Astrocyte (in vitro differentiated cells and primary cell): ENCODE results near the gene TBATA. TPM values are rescaled to one million over a fixed set of nuclear protein-coding genes. Genes with fewer than 3 reads are reported as not detected.

Experiments
- DNase-seq: peaks from one replicate; pipeline ENCODE4 v3.0.0-alpha.2; 2010; ENCODE audit warnings: low read depth
- FAIRE-seq: peaks from 2 replicates; lab custom pipeline; 2011; peaks lifted over from hg19 to GRCh38; lab: Jason Lieb, UNC
- H2AFZ ChIP-seq: 2 replicates; pipeline ENCODE4 v1.6.0; 2012; ENCODE audit warnings: low read depth, low read length, inconsistent platforms
- H3K27ac ChIP-seq: 2 replicates; pipeline ENCODE4 v1.5.1; 2011; ENCODE audit warnings: low read depth, low read length, inconsistent platforms
- H3K27me3 ChIP-seq: 2 replicates; pipeline ENCODE4 v1.6.0; 2011; ENCODE audit warnings: low read length, inconsistent platforms; ENCODE audit not compliant: insufficient read depth
- H3K36me3 ChIP-seq: 2 replicates; pipeline ENCODE4 v1.5.1; 2011; ENCODE audit warnings: low read length, inconsistent platforms; ENCODE audit not compliant: insufficient read depth
- H3K4me1 ChIP-seq: 2 replicates; pipeline ENCODE4 v1.5.1; 2011; ENCODE audit warnings: low read length, inconsistent platforms; ENCODE audit not compliant: insufficient read depth
- H3K4me2 ChIP-seq: 2 replicates; pipeline ENCODE4 v1.6.0; 2012; ENCODE audit warnings: low read length, inconsistent platforms
- H3K4me3 ChIP-seq: 2 replicates; pipeline ENCODE4 v1.5.1; 2011; ENCODE audit warnings: low read depth, mild to moderate bottlenecking, low read length, inconsistent platforms; ENCODE audit not compliant: insufficient read depth
- H3K79me2 ChIP-seq: 2 replicates; pipeline ENCODE4 v1.6.0; 2012; ENCODE audit warnings: mild to moderate bottlenecking, low read length, inconsistent platforms; ENCODE audit not compliant: insufficient read depth
- H3K9ac ChIP-seq: 2 replicates; pipeline ENCODE4 v1.6.0; 2012; ENCODE audit warnings: mild to moderate bottlenecking, low read length, inconsistent platforms
- H3K9me3 ChIP-seq: 2 replicates; pipeline ENCODE4 v1.5.1; 2012; ENCODE audit warnings: low read depth, mild to moderate bottlenecking, low read length, inconsistent platforms; ENCODE audit not compliant: insufficient read depth
- H4K20me1 ChIP-seq: 2 replicates; pipeline ENCODE4 v1.6.0; 2012; ENCODE audit warnings: low read length, inconsistent platforms; ENCODE audit not compliant: insufficient read depth
- H3K27ac Mint-ChIP-seq: one replicate; pipeline ENCODE4 v1.8.0; 2021; ENCODE audit warnings: mild to moderate bottlenecking, mixed read lengths; ENCODE audit not compliant: unreplicated experiment
- H3K27me3 Mint-ChIP-seq: one replicate; pipeline ENCODE4 v1.8.0; 2021; ENCODE audit warnings: low read depth, mixed read lengths; ENCODE audit not compliant: unreplicated experiment
- H3K36me3 Mint-ChIP-seq: one replicate; pipeline ENCODE4 v1.8.0; 2021; ENCODE audit warnings: low read depth, mixed read lengths; ENCODE audit not compliant: unreplicated experiment
- H3K4me1 Mint-ChIP-seq: one replicate; pipeline ENCODE4 v1.8.0; 2021; ENCODE audit warnings: low read depth, mixed read lengths; ENCODE audit not compliant: unreplicated experiment
- H3K4me3 Mint-ChIP-seq: one replicate; pipeline ENCODE4 v1.8.0; 2021; ENCODE audit warnings: mild to moderate bottlenecking, moderate library complexity, mixed read lengths; ENCODE audit not compliant: unreplicated experiment
- H3K9me3 Mint-ChIP-seq: one replicate; pipeline ENCODE4 v1.8.0; 2021; ENCODE audit warnings: mild to moderate bottlenecking, mixed read lengths; ENCODE audit not compliant: unreplicated experiment
- EZH2 ChIP-seq: IDR thresholded peaks from 2 replicates; pipeline ENCODE4 v1.6.1; 2012; ENCODE audit warnings: mild to moderate bottlenecking, low read length, inconsistent platforms; ENCODE audit not compliant: insufficient read depth
- total RNA-seq: library from RNA; stranded (reverse); gene quantifications from 2 replicates; pipeline ENCODE4 v1.2.1, GENCODE V29; 2021
- TF ChIP-seq, protein P1 (sequence below): IDR thresholded peaks from 2 replicates; pipeline ENCODE4 v1.5.1; 2011; ENCODE audit warnings: low read depth, mild to moderate bottlenecking, inconsistent platforms, low read length, moderate library complexity; ENCODE audit not compliant: insufficient read depth

Gene TBATA
- total RNA-seq, 1 donor from 2014 or later, result not detected

DNA sequence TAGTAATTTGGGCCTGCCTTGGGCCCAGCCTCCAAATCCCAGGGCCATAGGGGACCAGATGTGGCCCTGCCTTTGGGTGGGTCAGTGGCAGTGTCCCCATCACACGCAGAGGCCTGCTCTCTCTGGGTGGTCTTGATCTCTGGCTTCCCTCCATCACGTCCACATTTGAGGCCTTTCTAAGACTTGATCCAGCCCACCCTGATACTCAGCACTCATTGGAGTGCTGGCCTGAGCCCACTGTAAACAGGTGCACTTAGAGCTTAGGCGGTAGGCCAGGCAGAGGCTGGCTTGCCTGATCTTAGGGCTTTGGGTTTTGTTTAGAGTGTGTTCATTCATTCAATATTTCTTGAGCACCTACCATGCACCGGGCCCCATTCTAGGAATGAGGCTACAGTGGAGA is 52.6 kb downstream of the TBATA start:
- Mint-ChIP-seq H3K36me3 (peaks cover 44% of the 10 kb centered on the region), H3K27me3 (peaks cover 18% of the 10 kb centered on the region), H3K4me1 (no peaks in the 10 kb centered on the region), H3K9me3 (no peaks in the 10 kb centered on the region), H3K4me3 (no peak overlapping the region), H3K27ac (no peak overlapping the region)
- H3K4me3 ChIP-seq, result no peak overlapping the region
- H2AFZ ChIP-seq, result no peak overlapping the region
- peaks cover 25% of the 10 kb centered on the region for H4K20me1 ChIP-seq
- no peak for FAIRE-seq
- no peak for DNase-seq
- no peaks in the 10 kb centered on the region for H3K4me1 ChIP-seq
- no peaks in the 10 kb centered on the region for H3K9me3 ChIP-seq
- peaks cover 4% of the 10 kb centered on the region for H3K27me3 ChIP-seq
- peaks cover 2% of the 10 kb centered on the region for H3K36me3 ChIP-seq
- H3K9ac ChIP-seq, result no peak overlapping the region
- TF ChIP-seq, protein P1, sequence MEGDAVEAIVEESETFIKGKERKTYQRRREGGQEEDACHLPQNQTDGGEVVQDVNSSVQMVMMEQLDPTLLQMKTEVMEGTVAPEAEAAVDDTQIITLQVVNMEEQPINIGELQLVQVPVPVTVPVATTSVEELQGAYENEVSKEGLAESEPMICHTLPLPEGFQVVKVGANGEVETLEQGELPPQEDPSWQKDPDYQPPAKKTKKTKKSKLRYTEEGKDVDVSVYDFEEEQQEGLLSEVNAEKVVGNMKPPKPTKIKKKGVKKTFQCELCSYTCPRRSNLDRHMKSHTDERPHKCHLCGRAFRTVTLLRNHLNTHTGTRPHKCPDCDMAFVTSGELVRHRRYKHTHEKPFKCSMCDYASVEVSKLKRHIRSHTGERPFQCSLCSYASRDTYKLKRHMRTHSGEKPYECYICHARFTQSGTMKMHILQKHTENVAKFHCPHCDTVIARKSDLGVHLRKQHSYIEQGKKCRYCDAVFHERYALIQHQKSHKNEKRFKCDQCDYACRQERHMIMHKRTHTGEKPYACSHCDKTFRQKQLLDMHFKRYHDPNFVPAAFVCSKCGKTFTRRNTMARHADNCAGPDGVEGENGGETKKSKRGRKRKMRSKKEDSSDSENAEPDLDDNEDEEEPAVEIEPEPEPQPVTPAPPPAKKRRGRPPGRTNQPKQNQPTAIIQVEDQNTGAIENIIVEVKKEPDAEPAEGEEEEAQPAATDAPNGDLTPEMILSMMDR, result no peak
- TF ChIP-seq EZH2, result no peak
- H3K27ac ChIP-seq, result no peak overlapping the region
- no peaks in the 10 kb centered on the region for H3K79me2 ChIP-seq
- H3K4me2 ChIP-seq, result no peak overlapping the region

DNA sequence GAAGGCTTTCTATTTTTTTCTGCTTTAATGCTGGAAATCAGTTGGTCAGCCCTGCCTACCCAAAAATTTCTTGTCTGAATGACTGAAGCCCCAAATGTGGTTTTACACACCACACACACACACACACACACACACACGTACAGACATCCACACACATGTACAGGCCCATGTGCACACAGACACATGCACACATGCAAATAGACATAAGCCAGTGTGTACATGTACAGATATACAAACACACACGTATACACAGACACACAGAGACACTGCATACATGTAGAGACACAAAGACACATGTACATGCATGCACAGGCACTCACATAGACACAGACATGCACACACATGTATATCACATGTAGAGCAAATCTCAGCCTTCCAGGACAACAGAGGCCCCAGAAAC is 54.2 kb downstream of the TBATA start:
- Histone ChIP-seq H3K36me3 (peaks cover 2% of the 10 kb centered on the region), H3K9me3 (no peaks in the 10 kb centered on the region), H3K27me3 (peaks cover 4% of the 10 kb centered on the region), H4K20me1 (peaks cover 27% of the 10 kb centered on the region), H3K9ac (no peak overlapping the region), H3K79me2 (no peaks in the 10 kb centered on the region), H3K4me2 (no peak overlapping the region), H3K4me1 (no peaks in the 10 kb centered on the region), H3K27ac (no peak overlapping the region), H2AFZ (no peak overlapping the region), H3K4me3 (no peak overlapping the region)
- Mint-ChIP-seq H3K27ac (no peak overlapping the region), H3K4me3 (no peak overlapping the region), H3K27me3 (peaks cover 17% of the 10 kb centered on the region), H3K9me3 (peaks cover 2% of the 10 kb centered on the region), H3K4me1 (no peaks in the 10 kb centered on the region), H3K36me3 (peaks cover 50% of the 10 kb centered on the region)
- DNase-seq (no peak), FAIRE-seq (no peak)
- TF ChIP-seq, protein P1, result no peak
- TF ChIP-seq EZH2, result no peak

DNA sequence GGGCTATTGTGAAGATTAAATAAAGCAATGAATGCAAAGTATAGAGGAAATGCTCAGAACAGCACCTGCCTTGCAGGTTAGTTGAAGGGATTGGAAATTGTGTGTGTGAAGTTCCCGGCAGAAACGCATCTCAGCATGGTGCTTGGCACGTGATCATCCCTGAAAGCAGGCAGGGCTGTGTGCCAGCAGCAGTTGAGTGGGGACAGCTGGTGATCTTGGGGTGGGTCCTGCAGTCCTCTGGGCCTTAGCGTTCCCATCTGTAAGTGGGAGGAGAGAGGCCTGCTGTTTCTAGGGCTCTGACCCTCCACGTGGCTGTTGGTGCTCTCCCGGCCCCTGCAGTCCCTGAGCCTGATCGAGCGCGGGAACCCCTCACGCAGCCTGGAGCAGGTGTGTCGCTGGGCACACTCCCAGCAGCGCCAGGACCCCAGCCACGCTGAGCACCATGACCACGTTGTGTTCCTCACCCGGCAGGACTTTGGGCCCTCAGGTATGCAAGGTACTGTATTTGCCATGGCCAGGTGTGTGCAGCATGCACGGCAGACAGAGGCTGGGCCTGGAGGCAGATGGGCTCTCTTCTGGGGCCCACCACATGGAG is 55.3 kb downstream of the TBATA start:
- Histone ChIP-seq H3K36me3 (no peaks in the 10 kb centered on the region), H3K9ac (no peak overlapping the region), H3K79me2 (no peaks in the 10 kb centered on the region), H3K9me3 (no peaks in the 10 kb centered on the region), H3K27me3 (peaks cover 4% of the 10 kb centered on the region), H3K4me2 (no peak overlapping the region), H4K20me1 (peaks cover 22% of the 10 kb centered on the region), H3K27ac (no peak overlapping the region), H3K4me3 (no peak overlapping the region), H3K4me1 (no peaks in the 10 kb centered on the region), H2AFZ (no peak overlapping the region)
- no peak overlapping the region for H3K4me3 Mint-ChIP-seq
- H3K4me1 Mint-ChIP-seq, result no peaks in the 10 kb centered on the region
- H3K36me3 Mint-ChIP-seq, result peaks cover 43% of the 10 kb centered on the region
- DNase-seq (no peak), FAIRE-seq (no peak)
- peaks cover 4% of the 10 kb centered on the region for H3K9me3 Mint-ChIP-seq
- TF ChIP-seq, protein P1, result no peak
- no peak for TF ChIP-seq EZH2
- H3K27ac Mint-ChIP-seq, result no peak overlapping the region
- H3K27me3 Mint-ChIP-seq, result peaks cover 15% of the 10 kb centered on the region
